DMS53 treated with DMSO at 0.1 percent for 48 hours (cell line): ENCODE measurements around the gene DRAM2.

Experiments
- DNase-seq: peaks from one replicate; lab custom pipeline; 2025; ENCODE audit not compliant: unreplicated experiment; lab: John Stamatoyannopoulos, UW

Gene DRAM2

DNA sequence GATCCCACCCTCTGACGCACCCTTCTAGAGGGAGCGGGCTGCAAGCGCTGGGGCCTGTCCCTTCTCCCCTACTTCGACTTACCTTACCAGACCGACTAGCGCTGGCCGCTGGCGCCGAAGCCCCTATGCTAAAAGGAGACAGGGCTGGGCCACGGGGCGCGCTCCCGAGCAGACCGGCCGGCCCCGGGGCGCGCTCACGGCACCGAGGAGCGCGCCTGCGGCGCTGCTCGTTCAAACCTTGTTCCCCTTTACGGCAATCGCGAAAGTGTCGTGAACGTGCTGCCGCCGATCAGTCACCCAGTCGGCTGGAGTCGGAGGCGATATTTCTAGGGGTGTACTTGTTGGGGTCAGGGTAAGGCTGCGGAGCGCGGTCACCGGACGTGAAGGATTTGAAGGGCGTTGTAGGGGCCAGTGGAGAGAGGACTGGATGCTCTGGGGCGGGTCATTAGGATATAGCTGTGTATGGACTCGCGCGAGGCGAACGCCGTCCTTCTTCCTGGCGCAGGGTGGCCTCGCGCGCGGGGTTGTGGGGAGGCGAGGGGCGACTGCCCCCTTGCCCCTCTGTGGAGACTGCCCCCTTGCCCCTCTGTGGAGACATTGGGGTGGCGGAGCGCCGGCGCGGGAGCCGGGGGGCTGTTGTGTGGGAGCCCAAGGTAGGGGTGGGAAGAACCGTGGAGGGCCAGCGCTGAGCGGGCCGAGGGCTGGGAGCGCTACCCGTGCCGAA lies at the start of gene DRAM2, which contains the start of gene CEPT1:
TSS of gene DRAM2 (minus strand) at position 138 of the 724 bp plus-strand sequence. CDS start 8,539 bp downstream, outside the sequence.
TSS of gene CEPT1 (plus strand) at position 268 of the 724 bp plus-strand sequence. CDS start 7,492 bp downstream, outside the sequence.
- DNase-seq = peak; percentile 85

DNA sequence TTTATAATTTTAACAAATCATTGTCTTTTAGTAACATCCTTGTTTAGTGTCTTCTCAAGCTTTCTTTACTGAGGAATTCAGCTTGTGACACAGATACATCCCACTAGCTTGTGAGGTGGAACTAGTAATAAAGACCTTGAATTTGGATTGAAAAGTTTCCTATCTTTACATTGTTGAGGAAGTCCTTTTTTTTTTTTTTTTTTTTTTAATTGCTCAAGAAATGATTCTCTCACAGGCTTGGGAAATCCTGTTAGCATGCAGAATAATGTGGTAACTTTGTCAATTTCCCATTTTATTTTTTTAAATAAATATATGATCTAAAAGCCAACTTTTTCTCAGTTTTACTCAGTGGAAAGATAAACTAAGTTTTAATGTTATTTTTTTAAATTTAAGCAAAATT lies 44.8 kb upstream of the DRAM2 start:
- no peak for DNase-seq

GRCh38 chr1:111183308-111184069 lies 43.6 kb upstream of the DRAM2 start:
- DNase-seq = no peak

DNA sequence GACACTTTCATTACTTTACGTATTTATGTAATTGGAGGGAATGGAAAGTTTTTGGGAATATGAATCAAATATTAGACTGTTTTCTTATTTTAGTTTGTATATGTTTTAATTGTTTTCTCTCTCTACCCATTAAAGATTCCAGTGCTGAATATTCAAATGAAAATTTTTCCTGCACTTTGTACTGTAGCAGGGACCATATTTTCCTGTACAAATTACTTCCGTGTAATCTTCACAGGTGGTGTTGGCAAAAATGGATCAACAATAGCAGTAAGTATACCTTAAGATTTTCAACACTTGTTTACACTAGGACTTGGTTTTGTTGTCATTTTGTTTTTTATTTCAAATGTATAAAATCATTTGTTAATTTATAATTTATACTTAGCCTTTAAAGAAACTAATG lies 42.2 kb upstream of the DRAM2 start:
- DNase-seq = no peak

DNA sequence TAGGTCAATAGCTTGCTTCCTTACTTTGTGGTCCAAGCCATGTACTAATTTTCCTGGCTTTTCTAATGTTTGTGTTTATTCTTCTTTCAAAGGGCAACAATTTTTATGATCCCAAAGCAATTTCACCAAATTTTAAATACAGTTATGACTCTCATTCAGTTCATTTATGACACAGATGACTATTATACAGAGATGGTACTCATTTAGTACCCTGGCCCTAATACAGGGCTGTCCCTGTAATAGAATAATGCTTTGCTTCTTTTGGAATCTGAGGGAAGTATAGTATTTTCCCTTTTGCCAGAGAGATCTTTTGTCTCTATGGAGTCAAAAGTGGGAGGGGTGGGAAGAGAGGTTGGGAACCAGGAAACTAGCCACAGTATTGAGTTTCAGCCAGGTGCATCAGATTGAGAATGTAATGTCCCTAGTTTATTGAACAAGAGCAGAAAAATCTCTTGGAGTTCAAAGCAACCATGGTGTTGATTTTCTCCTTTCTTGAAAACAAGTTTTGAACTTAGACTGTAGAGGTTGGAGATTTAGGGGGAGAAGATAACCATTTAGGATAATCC lies 40.2 kb upstream of the DRAM2 start:
- DNase-seq = peak; percentile 77

- DNase-seq = no peak
These were observed 36.8 kb upstream of the DRAM2 start for GRCh38 chr1:111176678-111177077.

DNA sequence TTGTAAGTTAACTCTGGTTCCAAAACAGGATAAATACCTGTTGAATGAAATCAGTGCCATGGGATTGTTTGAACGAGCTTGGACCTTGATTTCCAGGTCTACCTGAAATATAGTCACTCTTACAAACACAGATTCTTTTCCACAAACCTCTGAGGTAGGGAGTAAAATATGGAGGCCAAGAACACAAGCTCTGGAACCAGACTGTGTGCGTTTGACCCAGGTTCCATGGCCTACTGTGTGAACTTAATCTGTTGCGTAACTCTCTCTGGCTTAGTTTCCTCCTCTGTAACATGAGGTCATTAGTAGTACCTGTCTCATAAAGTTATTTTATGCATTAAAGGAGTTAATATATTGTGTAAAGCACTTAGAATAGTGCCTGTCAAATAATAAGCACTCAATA lies 35.5 kb upstream of the DRAM2 start:
- no peak for DNase-seq

- DNase-seq = no peak
These were observed 34.2 kb upstream of the DRAM2 start for GRCh38 chr1:111174070-111174469.

- no peak for DNase-seq
These were observed 32.6 kb upstream of the DRAM2 start for GRCh38 chr1:111172463-111172862.

DNA sequence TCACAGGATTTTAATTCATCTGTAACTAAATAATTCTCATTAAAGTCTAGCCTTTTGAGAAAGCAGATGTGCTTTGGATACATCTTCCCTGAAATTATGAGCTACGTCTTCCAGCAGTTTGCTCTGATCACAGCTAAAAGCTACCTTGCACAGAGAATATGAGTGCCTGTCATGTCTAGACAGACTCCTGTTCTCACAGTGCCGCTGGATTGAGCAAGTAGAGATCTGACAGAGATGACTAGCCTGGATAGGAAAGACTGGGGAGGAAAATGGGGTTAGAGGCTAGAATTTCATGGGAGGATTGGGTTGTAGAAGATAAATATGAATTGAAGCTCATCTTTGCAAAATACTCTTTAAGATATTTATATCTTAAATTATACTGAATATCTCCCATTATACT lies 24.3 kb upstream of the DRAM2 start:
- DNase-seq = no peak

- DNase-seq = no peak
These were observed 23.5 kb upstream of the DRAM2 start for GRCh38 chr1:111163363-111163762.

- no peak for DNase-seq
These were observed 22.6 kb upstream of the DRAM2 start for GRCh38 chr1:111162488-111162880.

DNA sequence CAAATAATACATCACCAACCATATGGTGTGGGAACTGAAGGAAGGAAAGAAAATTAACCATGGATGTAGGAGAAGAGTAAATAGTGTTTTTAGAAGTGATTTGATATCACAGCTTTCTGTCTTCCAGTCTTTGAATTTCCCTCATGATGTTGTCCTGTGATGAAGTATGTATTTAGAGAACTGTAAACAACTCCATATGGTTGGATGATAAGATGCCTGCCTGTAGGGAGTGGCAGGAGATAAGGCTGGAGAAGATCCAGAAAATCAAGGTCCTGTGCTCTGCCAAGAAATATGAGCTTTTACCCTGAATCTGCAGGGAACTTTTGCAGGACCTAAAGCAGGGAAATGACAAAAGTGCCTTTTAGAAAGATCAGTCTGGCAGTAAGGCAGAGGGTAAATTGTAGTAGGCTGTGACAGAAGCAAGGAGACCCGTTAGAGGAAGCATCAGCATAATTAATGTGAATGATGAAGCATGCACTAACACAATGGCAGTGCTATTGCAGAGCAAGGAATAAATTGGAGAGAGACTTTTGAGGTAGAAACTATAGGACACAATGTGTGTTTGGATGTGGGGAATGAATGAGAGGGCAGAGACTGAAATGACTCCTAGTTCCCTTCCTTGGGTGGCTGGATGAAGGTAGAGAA lies 22.1 kb upstream of the DRAM2 start:
- DNase-seq = no peak

- no peak for DNase-seq
These were observed 17.5 kb upstream of the DRAM2 start for GRCh38 chr1:111157431-111157830.

DNA sequence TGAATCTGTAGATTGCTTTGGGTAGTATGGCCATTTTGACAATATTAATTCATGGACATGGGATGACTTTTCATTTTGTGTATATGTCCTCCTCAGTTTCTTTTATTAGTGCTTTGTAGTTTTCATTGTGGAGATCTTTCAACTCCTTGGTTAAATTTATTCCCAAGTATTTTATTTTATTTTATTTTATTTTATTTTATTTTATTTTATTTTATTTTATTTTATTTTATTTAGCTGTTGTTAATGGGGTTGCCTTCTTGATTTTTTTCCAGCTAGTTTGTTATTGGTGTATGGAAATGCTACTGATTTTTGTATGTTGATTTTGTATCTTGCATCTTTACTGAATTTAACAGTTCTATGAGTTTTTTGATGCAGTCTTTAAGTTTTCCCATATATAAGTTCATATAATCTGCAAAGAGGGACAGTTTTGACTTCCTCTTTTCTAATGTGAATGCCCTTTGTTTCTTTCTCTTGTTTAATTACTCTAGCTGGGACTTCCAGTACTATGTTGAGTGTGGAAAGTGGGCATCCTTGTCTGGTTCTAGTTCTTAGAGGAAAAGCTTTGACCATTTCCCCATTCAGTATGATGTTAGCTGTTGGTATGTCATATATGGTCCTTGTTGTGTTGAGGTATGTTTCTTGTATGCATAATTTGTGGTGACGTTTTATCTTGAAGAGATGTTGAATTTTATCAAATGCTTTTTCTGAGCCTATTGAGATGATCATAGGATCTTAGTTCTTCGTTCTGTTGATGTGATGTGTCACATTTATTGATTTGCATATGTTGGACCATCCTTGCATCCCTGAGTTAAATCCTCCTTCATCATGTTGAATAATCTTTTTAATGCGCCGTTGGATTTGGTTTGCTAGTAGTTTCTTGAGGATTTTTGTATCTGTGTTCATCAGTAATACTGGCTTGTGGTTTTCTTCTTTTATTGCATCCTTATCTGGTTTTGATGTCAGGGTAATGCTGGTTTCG lies 14.4 kb upstream of the DRAM2 start:
- no peak for DNase-seq

GRCh38 chr1:111151838-111152237 lies 11.9 kb upstream of the DRAM2 start:
- DNase-seq = no peak

DNA sequence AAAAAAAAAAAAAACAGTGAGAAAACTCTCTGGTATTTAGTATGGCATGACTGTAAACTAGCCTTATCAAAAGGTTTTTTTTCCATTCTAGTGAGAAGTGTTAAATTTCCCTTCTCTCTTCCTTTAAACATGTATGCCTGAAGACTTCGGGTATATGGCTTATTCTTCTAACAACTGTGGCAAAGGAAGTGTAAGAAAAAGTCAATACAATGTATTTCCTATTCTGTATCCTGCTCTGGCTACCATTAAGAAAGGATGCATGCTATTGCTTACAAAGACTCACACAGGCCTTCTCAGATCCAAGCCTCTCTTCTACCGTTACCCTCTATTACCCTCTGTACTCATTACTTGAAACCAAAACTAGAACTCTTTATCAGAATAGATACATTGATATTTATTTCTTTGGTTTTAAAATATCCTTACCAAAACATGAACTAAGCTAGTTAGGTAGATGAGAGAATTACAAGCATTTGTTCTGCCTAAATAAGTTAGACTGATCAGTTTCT lies 8.5 kb upstream of the DRAM2 start:
- DNase-seq = no peak

DNA sequence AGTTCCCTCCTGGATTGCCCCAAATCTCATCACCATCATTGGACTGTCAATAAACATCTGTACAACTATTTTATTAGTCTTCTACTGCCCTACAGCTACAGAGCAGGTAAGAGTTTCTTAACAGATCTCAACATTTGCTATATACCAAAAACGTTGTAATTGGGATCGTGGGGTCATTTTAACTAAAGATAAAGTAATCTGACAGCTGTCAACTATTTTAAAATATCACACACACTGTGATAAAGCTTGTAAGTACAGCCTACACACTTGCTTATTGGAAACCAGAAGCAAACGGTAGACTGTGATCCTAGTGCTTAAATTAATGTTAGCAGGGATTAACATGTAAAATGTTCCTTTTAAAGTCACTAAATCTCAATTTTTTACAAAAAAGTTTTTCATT lies 8.1 kb upstream of the DRAM2 start:
- DNase-seq = no peak

- no peak for DNase-seq
These were observed 6.3 kb upstream of the DRAM2 start for GRCh38 chr1:111145963-111146768.
